GM18909 (cell line): ENCODE data around the gene ERVK3-1.
A peak's percentile ranks its signal among the peaks of the same experiment; 100 is the strongest.
"Not testable (repeated sequence)": the region's sequence is repeated elsewhere in the genome, so short reads cannot be mapped to it uniquely, and the experiment has no call there.

ENCODE experiments used
- ATAC-seq: cut with Tn5 transposase; IDR thresholded peaks from one replicate; pipeline ENCODE4 v1.9.1; 2021; ENCODE audit warnings: mild to moderate bottlenecking; ENCODE audit not compliant: unreplicated experiment, poor library complexity

ERVK3-1 gene, protein sequence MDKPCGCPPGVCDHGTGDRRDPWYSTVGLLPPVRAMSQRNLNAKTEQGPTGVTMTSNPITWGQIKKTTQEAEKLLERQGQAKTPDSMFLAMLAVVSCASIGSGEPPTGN

DNA sequence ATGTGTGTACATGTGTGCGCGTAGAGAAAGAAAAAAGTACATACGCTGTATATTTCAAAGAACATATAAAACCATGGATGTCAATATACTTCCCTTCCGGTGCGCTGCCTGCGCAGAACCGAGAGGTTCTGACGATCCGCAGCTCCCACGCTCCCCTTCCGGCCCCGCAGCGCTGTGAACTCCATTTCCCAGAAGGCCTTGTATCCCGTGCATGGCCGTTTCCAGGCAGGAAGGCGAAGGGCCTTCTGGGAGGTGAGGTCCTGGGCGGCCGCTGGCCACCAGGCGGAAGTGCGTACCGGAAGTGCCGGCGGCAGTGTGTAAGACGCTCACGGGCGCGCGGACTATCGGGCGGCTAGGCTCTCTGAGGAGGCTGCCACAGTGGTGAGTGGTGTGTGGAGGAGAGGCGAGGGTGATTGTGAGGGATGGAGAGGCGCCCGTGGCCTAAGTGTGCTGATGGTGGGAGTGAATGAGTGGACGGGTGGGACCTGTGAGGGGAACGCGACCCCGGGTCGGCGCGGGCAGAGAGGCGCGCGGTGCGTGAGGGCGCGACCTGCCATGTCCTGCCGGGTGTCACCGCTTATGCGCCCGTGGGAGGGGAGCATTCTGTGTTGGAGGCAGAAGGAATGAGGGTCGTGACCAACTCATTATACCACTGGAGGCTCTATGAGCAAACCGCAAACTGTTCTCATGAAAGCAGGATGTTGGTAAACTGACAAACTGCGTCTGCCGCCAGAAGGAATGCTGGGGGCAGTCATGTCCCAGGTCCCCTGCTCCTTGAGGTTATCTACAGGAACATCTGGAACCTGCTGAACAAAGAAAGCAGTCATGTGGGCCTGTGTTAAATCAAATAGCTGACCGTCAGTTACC, at the start of gene ERVK3-1:
ERVK3-1 (plus strand) TSS at position 313 of the 867 bp plus-strand sequence. CDS start 6,792 bp downstream, outside the sequence.
- ATAC-seq, result peak; percentile 97

DNA sequence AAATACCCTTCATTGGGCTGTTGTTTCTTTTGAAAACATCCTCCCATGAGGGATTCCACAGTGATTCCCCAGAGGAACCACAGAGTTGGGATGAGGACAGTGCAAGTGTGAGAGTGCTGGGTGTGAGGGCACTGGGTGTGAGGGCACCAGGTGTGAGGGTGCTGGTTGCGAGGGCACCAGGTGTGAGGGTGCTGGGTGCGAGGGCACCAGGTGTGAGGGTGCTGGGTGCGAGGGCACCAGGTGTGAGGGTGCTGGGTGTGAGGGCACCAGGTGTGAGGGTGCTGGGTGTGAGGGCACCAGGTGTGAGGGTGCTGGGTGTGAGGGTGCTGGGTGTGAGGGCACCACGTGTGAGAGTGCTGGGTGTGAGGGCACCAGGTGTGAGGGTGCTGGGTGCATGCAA, 46.9 kb upstream of the ERVK3-1 start:
- not testable (repeated sequence) for ATAC-seq

DNA sequence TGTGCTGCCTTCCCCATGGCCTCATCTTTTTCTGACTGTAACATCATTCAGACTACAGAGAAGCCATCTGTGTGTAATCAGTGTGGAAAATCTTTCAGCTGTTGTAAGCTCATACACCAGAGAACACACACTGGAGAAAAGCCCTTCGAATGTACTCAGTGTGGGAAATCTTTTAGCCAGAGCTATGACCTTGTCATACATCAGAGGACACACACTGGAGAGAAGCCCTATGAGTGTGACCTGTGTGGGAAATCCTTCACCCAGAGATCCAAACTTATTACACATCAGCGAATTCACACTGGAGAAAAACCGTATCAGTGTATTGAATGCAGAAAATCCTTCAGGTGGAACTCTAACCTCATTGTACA, 43.6 kb upstream of the ERVK3-1 start:
- ATAC-seq, result no peak

DNA sequence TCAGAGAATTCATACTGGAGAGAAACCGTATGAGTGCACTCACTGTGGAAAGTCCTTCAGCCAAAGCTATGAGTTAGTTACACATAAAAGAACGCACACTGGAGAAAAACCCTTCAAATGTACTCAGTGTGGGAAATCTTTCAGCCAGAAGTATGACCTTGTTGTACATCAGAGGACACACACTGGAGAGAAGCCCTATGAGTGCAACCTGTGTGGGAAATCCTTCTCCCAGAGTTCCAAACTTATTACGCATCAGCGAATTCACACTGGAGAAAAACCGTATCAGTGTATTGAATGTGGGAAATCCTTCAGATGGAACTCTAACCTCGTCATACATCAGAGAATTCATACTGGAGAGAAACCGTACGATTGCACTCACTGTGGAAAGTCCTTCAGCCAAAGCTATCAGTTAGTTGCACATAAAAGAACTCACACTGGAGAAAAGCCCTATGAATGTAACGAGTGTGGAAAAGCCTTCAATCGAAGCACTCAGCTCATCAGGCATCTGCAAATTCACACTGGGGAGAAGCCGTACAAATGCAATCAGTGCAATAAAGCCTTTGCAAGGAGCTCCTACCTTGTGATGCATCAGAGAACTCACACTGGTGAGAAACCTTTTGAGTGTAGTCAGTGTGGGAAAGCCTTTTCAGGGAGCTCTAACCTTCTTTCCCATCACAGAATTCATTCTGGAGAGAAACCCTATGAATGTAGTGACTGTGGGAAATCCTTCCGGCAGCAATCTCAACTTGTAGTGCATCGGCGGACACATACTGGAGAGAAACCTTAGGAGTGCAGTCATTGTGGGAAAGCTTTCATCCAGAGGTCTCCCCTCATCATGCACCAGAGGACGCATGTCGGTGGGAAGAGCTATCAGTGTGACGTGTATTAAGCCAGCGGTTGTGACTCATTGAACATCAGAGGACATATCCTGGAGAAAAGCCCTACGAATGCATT, 42.9 kb upstream of the ERVK3-1 start:
- no peak for ATAC-seq

DNA sequence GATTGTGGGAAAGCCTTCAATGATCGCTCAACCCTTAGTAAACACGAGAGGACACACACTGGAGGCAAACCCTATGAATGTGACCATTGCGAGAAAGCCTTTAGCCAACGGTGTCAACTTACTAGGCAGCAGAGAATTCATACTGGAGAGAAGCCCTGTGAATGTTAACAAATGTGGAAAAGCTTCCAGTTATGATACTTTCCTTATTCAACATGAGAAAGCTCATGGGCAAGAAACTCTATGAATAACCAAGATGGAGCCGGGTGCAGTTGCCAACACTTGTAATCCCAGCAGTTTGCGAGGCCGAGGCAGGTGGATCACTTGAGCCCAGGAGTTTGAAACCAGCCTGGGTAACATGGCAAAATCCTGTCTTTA, 42.3 kb upstream of the ERVK3-1 start:
- ATAC-seq, result no peak

DNA sequence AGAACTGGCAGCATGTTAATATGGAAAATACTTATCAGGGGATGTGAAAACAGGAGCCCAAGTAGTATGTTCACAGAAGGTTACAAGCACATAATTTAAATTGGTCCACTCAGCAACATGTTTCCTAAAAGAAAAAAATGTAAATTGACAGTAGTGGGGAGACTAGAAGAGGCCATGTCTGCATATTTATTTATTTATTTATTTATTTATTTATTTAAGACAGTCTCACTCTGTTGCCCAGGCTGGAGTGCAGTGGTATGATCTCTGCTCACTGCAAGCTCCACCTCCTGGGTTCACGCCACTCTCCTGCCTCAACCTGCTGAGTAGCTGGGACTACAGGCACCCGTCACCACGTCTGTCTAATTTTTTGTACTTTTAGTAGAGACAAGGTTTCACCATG, 40.1 kb upstream of the ERVK3-1 start:
- ATAC-seq, result no peak

DNA sequence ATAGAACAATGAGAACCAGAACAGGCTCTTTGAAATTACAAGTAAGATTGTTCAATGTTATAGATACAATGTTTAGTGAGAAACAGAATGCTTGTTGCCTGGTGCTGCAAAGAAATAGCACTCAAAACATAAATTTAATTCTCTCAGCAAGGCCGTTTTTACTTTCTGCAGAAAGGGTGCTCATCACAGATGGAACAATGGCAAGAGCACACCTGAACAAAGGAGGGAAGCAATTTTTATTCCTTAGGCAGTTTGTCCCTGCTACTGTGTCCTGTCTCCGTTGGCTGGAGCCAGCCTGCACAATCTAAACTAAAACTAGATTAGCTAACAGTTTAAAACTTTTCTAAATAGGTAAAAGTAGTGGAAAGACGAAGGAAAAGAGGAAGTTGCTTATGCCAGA, 36.8 kb upstream of the ERVK3-1 start:
- ATAC-seq, result no peak

DNA sequence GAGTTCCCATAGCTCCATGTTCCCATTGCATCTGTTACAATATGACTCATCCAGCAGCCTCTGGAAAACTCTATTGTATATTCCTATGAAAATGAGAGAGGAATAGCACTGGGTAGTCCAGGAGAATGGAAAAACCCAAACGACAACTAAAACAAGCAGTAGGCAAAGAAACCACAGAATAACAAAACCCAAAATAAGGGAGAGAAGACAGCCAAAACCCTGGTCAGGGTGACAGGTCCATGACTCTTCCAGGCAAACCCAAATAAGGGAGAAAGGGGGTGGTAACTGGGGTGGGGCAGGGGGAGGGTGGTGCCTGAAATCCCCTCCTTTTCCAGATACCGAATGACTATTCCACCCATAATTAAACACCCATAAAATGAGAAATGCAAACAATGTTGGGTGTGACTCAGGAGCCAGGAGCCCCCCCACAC, 30.4 kb upstream of the ERVK3-1 start:
- no peak for ATAC-seq

DNA sequence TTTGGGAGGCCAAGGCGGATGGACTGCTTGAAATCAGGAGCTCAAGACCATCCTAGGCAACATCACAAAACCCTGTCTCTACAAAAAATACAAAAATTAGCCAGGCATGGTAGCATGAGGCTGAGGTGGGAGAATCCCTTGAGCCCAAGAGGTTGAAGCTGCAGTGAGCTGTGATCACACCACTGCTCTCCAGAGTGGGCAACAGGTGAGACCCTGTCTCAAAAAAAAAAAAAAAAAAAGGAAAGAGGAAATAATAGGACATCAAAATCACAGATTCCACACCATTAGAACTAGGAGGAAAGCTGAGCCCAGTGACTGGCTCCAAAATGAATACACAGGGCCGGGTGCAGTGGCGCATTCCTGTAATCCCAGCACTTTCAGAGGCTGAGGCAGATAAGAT, 29.6 kb upstream of the ERVK3-1 start:
- ATAC-seq, result no peak

DNA sequence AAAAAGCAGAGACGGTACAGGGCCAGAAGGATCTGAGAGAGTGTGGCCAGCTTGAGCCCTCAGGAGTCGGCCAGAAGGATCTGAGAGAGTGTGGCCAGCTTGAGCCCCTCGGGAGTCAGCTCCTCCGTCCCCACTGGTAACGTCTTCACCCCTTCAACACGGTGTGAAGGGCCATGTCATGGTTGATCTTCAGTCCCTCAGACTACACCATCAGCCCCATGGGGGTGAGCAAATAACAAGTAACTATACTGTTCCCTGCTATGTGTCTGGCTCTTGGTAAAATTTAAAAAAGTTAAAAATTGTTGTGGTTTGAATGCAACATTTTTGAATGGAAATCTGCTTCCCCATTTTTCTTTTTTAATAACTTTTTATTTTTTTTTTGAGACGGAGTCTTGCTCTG, 28.0 kb upstream of the ERVK3-1 start:
- no peak for ATAC-seq

DNA sequence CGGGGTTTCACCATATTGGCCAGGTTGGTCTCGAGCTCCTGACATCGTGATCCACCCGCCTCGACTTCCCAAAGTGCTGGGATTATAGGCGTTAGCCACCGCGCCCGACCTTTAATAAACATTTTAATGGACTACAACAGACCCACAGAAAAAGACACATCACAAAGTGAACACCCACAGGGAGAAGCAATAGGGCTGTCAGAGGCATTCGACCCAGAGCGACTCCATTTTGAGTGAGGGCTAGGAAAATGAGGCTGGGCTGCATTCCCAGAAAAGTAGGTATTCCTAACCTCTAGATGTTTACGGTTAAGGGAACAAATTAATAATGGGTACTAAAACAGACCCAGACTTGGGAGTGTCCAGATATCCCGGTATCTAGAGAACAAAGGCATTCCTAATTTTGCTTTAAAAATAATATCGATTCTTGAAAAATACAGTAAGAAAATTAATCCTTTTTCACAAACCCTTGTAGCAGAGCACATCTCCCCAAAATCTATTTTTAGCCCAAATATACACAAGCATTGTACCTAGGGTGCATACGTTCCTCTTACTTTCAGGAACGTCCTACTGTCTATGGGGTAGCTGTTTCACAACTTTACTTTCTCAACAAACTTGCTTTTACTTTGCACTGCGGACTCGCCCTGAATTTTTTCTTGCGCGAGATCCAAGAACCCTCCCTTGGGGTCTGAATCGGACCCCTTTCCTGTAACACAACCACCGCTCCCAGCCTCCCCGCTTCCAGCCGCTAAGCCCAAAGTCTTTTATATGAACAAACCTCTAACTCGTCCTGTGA, 27.2 kb upstream of the ERVK3-1 start:
- no peak for ATAC-seq

DNA sequence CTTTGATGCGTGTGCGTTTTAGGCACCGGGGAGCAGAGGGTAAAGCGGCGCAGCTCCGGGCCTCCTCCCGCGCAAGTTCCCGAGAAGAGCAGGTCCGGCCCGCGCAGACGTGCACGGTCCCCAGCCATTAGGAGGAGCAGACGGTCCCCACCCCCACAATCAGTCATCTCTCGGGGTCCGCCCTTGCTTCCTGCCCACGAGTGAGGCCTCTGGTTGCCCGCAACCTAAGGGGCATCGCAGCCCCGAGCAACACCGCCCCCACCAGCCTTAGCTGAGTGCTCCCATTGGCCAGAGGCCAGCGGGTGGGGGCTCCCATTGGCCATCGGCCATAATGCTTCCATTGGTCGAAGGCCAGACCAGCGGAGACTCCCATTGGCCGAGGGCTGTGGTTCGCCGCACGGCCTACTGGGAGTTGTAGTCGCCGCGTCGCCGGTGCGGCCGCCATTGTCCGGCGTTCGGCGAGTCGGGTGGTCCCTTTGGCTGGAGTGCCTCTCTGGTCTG, 26.6 kb upstream of the ERVK3-1 start, which contains the start of gene ZNF8:
ZNF8 (plus strand) TSS at position 415 of the 501 bp plus-strand sequence. CDS start 127 bp downstream, outside the sequence.
- ATAC-seq, result peak; percentile 96

DNA sequence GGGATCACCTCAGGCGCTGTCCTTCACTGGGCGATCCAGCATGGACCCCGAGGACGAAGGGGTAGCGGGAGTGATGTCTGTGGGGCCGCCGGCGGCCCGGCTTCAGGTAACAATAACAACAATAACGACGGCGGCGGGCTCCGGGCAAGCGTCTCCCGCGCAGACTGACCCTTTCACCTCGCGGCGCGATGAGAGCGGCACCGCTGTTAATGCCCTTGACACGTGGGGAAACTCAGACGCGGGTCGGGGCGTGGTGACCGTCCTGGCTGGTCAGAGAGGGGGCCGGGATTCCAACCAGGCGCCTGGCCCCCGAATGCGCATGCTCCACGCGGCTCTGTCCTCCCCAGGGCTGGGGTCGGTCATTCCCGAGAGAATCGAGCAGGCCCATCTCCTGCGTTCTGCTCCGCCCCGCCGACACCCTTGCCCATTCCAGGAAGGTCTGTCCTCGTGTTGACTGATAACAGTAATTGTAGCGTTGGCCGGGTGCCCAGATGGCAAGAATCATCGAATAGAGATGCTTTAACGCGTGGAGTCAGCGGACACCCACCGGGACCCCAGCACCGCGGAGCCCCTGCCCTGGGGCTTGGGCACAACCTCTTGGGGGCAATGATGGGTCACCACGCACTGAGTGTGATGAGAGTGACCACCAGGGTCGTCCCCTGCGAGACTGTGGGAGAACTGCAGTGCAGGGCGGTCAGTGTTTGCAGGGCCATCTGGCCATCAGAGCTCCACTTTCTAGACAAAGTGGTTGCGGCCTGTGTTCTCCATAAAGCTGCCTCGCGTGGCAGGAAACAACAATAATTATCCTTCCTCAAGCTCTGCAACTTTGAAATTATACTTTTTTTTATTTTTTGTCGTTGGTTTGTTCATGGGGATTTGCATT, 25.9 kb upstream of the ERVK3-1 start:
- peak; percentile 34 for ATAC-seq

DNA sequence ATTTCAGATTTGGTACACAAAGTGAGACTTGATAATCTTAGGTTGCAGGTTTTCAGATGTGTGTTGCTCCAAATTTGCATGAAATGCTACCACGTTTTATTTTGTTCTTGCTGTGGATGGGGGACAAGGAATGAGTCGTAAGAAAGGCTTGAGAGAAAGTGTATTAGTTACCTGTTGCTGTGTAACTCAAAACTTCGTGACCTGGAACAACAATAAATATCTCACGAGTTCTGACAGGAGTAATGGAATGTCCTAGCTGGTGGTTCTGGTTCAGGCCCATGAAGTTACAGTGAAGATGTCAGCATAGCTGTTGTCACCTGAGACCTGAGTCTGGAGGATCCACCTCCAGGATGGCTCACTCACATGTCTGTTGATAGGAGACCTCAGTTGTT, 25.3 kb upstream of the ERVK3-1 start:
- no peak for ATAC-seq

DNA sequence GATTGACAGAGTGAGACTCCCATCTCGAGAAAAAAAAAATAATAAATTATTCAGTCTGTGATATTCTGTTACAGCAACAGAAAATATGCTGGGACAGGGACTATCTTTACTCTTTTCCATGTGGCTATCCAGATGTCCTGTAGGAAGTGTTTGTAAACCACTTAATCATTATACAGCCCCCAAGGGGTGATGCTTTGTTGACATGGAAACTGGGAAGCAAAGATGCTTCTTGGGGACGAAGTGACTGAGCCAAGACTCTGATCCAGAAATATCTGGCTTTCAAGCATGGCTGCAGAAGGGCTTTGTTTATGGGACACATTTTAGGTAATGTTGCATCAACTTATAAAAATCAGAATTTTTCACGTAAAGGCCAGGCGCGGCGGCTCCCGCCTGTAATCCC, 21.0 kb upstream of the ERVK3-1 start:
- ATAC-seq, result no peak

DNA sequence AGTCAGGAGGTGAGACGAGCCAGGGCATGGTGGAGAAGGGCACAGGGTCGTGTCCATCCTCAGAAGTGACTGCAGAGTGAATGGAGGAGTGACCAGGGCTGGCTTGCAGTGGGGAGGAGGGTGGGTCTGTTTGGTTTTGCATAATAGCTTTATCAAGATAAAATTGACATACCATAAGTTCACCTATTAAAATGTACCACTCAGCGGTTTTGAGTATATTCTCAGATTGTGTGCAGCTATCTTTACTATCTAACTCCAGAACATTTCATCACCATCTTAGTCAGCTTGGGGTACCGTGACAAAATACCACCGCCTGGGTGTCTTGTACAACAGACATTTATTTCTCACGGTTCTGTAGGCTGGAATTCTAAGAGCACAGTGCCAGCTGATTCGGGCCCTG, 13.2 kb upstream of the ERVK3-1 start:
- no peak for ATAC-seq

DNA sequence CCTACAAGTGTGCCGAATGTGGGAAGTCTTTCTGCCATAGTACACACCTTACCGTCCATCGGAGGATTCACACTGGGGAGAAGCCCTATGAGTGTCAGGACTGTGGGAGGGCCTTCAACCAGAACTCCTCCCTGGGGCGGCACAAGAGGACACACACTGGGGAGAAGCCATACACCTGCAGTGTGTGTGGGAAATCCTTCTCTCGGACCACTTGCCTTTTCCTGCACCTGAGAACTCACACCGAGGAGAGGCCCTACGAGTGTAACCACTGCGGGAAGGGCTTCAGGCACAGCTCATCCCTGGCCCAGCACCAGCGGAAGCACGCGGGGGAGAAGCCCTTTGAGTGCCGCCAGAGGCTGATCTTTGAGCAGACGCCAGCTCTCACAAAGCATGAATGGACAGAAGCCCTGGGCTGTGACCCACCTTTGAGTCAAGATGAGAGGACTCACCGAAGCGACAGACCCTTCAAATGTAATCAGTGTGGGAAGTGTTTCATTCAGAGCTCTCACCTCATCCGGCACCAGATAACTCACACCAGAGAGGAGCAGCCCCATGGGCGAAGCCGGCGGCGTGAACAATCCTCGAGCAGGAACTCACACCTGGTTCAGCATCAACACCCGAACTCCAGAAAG, 10.3 kb upstream of the ERVK3-1 start:
- ATAC-seq, result no peak

DNA sequence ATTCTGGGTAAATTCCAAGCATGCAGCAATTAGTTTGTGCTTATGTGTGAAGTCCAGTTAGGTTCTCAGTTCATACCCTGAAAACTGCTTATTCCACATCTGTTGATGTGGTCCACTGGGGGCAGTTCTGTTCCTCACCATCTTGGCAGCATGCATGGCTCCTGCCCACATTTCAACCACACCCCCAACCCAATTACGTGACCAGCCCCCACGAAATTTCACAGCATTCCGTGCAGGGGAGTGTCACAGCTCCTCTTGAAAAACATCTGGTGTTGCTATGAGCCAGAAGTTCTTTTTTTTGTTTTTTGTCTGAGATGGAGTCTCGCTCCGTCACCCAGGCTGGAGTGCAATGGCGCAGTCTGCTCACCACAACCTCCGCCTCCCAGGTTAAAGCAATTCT, 9.1 kb upstream of the ERVK3-1 start:
- no peak for ATAC-seq
